Spleen (tissue), 11 donors: ENCODE data around the gene PATZ1. TPM values are rescaled to one million over a fixed set of nuclear protein-coding genes. Genes with fewer than 3 reads are reported as not detected.

Source experiments
- DNase-seq: peaks from one replicate; pipeline ENCODE4 v3.0.0-alpha.2; 2020
- H3K27ac ChIP-seq, 8 donors: fragments of 200-600 bp; sonication (generic) in 7 of 8; 1 replicate in 4 of 8; 2 replicates in 4 of 8; pipeline versions ENCODE4 v1.5.0 to v1.8.0; 2016 to 2021; ENCODE audit warnings: inconsistent platforms in 4 of 8, mild to moderate bottlenecking in 4 of 8, moderate library complexity in 1 of 8
- H3K27me3 ChIP-seq, 7 donors: fragments of 200-600 bp; sonication (generic) in 6 of 7; replicated peaks in 1 of 7; 1 replicate in 4 of 7; 2 replicates in 3 of 7; pipeline versions ENCODE4 v1.5.0 to v1.8.0; 2016 to 2021; ENCODE audit warnings: inconsistent platforms in 3 of 7, mild to moderate bottlenecking in 1 of 7
- H3K36me3 ChIP-seq, 6 donors: fragments of 200-600 bp; sonication (generic) in 5 of 6; 1 replicate in 4 of 6; 2 replicates in 2 of 6; pipeline versions ENCODE4 v1.5.0 to v1.8.0; 2016 to 2021; ENCODE audit warnings: inconsistent platforms in 2 of 6
- H3K4me1 ChIP-seq, 6 donors: fragments of 200-600 bp; sonication (generic) in 5 of 6; 1 replicate in 3 of 6; 2 replicates in 3 of 6; pipeline versions ENCODE4 v1.5.0 to v1.8.0; 2016 to 2021; ENCODE audit warnings: inconsistent platforms in 3 of 6
- H3K4me3 ChIP-seq, 8 donors: fragments of 200-600 bp; sonication (generic) in 7 of 8; 1 replicate in 4 of 8; 2 replicates in 4 of 8; pipeline versions ENCODE4 v1.5.0 to v1.8.0; 2016 to 2021; ENCODE audit warnings: inconsistent platforms in 4 of 8, mild to moderate bottlenecking in 4 of 8, moderate library complexity in 2 of 8
- H3K9me3 ChIP-seq, 8 donors: fragments of 200-600 bp; sonication (generic) in 7 of 8; 1 replicate in 4 of 8; 2 replicates in 4 of 8; pipeline versions ENCODE4 v1.5.0 to v1.8.0; 2016 to 2021; ENCODE audit warnings: inconsistent platforms in 4 of 8
- CTCF ChIP-seq, 11 experiments: fragments of 200-600 bp in 7 of 11; fragments of 450-650 bp in 4 of 11; sonication (generic) in 4 of 11; IDR thresholded peaks in 8 of 11; conservative IDR thresholded peaks in 3 of 11; 1 replicate in 7 of 11; 2 replicates in 4 of 11; pipeline versions ENCODE4 v1.4.0 to v1.8.0; 2016 to 2021; ENCODE audit warnings: antibody characterized with exemption in 11 of 11, inconsistent platforms in 4 of 11, mild to moderate bottlenecking in 1 of 11
- POLR2A ChIP-seq, 3 donors: fragments of 450-650 bp; IDR thresholded peaks; one replicate each; pipeline ENCODE4 v1.5.1; 2017; ENCODE audit warnings: antibody characterized with exemption in 3 of 3, mild to moderate bottlenecking in 1 of 3
- POLR2AphosphoS5 ChIP-seq, 3 donors: sonication (generic); formaldehyde crosslinking; IDR thresholded peaks; one replicate each; pipeline ENCODE4 v1.5.1; 2017; ENCODE audit warnings: antibody characterized with exemption in 3 of 3
- WGBS, 5 donors: extraction: QIAGEN DNeasy Blood & Tissue Kit in 3 of 5; methylation state at CpG; one replicate each; pipeline versions ENCODE4 v1.1.5 to v1.1.7; 2013 to 2018; 5-methylcytosine and 5-hydroxymethylcytosine counted together
- intact Hi-C: fragments of 100-400 bp; cut with DNase I; formaldehyde crosslinking; loops from one replicate; pipeline ENCODE4 v1.15.0; 2023; ENCODE audit warnings: low total_unique reads
- polyA plus RNA-seq, 3 donors: library from polyadenylated mRNA; stranded (reverse); fragments of 200-250 nt; gene quantifications; one replicate each; pipeline ENCODE4 v1.2.1, GENCODE V29; 2013
- small RNA-seq, 4 donors: library from RNA; depleted of rRNA; stranded (forward); fragments of <200 nt; gene quantifications; one replicate each; pipeline ENCODE3, GENCODE V24; 2016
- total RNA-seq, 7 donors: library from RNA; depleted of rRNA in 3 of 7; stranded (reverse); fragments of >200 nt in 3 of 7; fragmentation: NEBNext Ultra II Directional in 4 of 7; extraction: Animal tissue kit (Norgen Biotek cat#: 25700) in 4 of 7; gene quantifications; one replicate each; pipeline versions ENCODE4 v1.1.0 to v1.2.1, GENCODE V29; 2016 to 2021
- donor health status: healthy with polysubstance abuse.
- donor health status: DM: no; HTN: no; CAD: no; lungs with moderate emphysema.
- donor health status: DM: no; HTN: no; CAD: no.
- donor health status: Bipolar disorder and iron deficiency.
- donor health status: healthy.
- donor health status: DM: no; HTN: no; CAD: no.
- donor health status: DM: yes; HTN: yes; CAD: no.

The PATZ1 gene
- total and polyA plus RNA-seq, 10 donors = 19.8 to 36.9 (median 27.7) TPM

- DNase-seq = no peak
- no peak for TF ChIP-seq CTCF (IDR thresholded peaks at IDR 0.05 in 8 of 11, conservative IDR thresholded peaks at IDR 0.05 in 3 of 11)
- TF ChIP-seq POLR2A (IDR thresholded peaks at IDR 0.05) = no peak
- TF ChIP-seq POLR2AphosphoS5 (IDR thresholded peaks at IDR 0.05) = peak; percentile 67 to 87 (median 71)
- Histone ChIP-seq H3K27me3 (no peaks in the 10 kb centered on the region), H3K27ac (peak overlapping the region; percentile 1 to 99 (median 62)), H3K4me3 (no peak overlapping the region), H3K9me3 (no peaks in the 10 kb centered on the region), H3K36me3 (peaks cover 3 to 98% (median 88%) of the 10 kb centered on the region in 6 donors), H3K4me1 (peaks cover 0 to 55% (median 20%) of the 10 kb centered on the region in 6 donors)
- intact Hi-C loops = loop anchor here (10.0 kb wide), 1 partner anchor 63 kb away; the partner anchor contains the start of gene LIMK2
- WGBS, 5 donors = 84 to 91% (median 88%) methylated on average over 9 of the region's 9 CpGs
Measured at GRCh38 chr22:31278151-31278621, 68.0 kb downstream of the PATZ1 start.

DNA sequence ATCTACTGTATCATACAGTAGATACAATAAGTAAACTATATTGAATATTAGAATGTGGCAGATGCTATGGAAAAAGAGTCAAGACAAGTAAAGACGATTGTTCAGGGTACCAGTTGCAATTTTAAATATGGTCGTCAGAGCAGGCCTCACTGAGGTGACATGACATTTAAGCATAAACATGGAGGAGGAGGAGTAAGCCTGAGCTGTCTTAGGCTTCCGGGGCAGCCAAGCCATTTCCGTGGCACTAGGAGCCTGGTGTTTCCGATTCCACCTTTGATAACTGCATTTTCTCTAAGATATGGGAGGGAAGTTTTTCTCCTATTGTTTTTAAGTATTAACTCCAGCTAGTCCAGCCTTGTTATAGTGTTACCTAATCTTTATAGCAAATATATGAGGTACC lies 68.4 kb downstream of the PATZ1 start:
- peaks cover 0 to 55% (median 20%) of the 10 kb centered on the region in 6 donors for H3K4me1 ChIP-seq
- H3K27ac ChIP-seq = peak overlapping the region; percentile 1 to 99 (median 62)
- TF ChIP-seq POLR2A (IDR thresholded peaks at IDR 0.05) (no peak), POLR2AphosphoS5 (IDR thresholded peaks at IDR 0.05) (no peak), CTCF (IDR thresholded peaks at IDR 0.05 in 8 of 11, conservative IDR thresholded peaks at IDR 0.05 in 3 of 11) (no peak)

DNA sequence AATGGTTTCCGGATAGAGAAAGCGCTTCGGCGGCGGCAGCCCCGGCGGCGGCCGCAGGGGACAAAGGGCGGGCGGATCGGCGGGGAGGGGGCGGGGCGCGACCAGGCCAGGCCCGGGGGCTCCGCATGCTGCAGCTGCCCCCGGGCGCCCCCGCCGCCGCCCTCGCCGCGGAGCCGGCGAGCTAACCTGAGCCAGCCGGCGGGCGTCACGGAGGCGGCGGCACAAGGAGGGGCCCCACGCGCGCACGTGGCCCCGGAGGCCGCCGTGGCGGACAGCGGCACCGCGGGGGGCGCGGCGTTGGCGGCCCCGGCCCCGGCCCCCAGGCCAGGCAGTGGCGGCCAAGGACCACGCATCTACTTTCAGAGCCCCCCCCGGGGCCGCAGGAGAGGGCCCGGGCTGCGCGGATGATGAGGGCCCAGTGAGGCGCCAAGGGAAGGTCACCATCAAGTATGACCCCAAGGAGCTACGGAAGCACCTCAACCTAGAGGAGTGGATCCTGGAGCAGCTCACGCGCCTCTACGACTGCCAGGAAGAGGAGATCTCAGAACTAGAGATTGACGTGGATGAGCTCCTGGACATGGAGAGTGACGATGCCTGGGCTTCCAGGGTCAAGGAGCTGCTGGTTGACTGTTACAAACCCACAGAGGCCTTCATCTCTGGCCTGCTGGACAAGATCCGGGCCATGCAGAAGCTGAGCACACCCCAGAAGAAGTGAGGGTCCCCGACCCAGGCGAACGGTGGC lies 69.5 kb downstream of the PATZ1 start:
- Histone ChIP-seq H3K4me3 (no peak overlapping the region), H3K4me1 (peaks cover 0 to 49% (median 11%) of the 10 kb centered on the region in 6 donors), H3K36me3 (peaks cover 0 to 98% (median 74%) of the 10 kb centered on the region in 6 donors), H3K27ac (no peak overlapping the region), H3K27me3 (no peaks in the 10 kb centered on the region), H3K9me3 (no peaks in the 10 kb centered on the region)
- no peak for DNase-seq
- TF ChIP-seq CTCF (IDR thresholded peaks at IDR 0.05 in 8 of 11, conservative IDR thresholded peaks at IDR 0.05 in 3 of 11) = no peak
- peak in 1 of 3 donors; percentile 73 for TF ChIP-seq POLR2AphosphoS5 (IDR thresholded peaks at IDR 0.05)
- intact Hi-C loops = loop anchor here (10.0 kb wide), 1 partner anchor 62 kb away; the partner anchor contains the start of gene LIMK2
- WGBS, 5 donors = 92 to 97% (median 94%) methylated on average over 43 to 69 of the region's 69 CpGs

More for the DNA sequence above, 68.4 kb downstream of the PATZ1 start:
- Histone ChIP-seq H3K27me3 (no peaks in the 10 kb centered on the region), H3K4me3 (no peak overlapping the region), H3K9me3 (no peaks in the 10 kb centered on the region), H3K36me3 (peaks cover 0 to 98% (median 85%) of the 10 kb centered on the region in 6 donors)
- intact Hi-C loops = loop anchor here (10.0 kb wide), 1 partner anchor 63 kb away; the partner anchor contains the start of gene LIMK2
- WGBS, 5 donors = 81 to 93% (median 86%) methylated on average over 5 of the region's 5 CpGs
- no peak for DNase-seq

Small RNA genes within 50 kb of the gene (small RNA-seq; reads per million reads assigned to genes)
- 0 reads per million in 4 donors for gene RNA5SP496
- gene RNU6-338P = 0 reads per million in 4 donors

Other genes starting within 250 kb of the PATZ1 start
- 10 to 100 TPM; 47.0 to 74.4 (median 66.7) TPM for gene SELENOM, start 238.8 kb downstream of the PATZ1 start, total RNA-seq
- gene SELENOM, start 238.8 kb downstream of the PATZ1 start, polyA plus RNA-seq = 100 to 1,000 TPM; 119 to 151 (median 138) TPM
- gene INPP5J, start 223.4 kb downstream of the PATZ1 start, total RNA-seq = under 1 TPM in 5 of 7 donors, not detected in 2; 0.23 to 0.87 (median 0.60) TPM
- under 1 TPM; 0.14 to 0.51 (median 0.33) TPM for gene INPP5J, start 223.4 kb downstream of the PATZ1 start, polyA plus RNA-seq
- gene PLA2G3, start 205.8 kb downstream of the PATZ1 start, total RNA-seq = not detected
- gene PLA2G3, start 205.8 kb downstream of the PATZ1 start, polyA plus RNA-seq = not detected
- gene RNF185, start 186.2 kb downstream of the PATZ1 start, total RNA-seq = 10 to 100 TPM; 22.6 to 28.5 (median 25.7) TPM
- 10 to 100 TPM; 12.4 to 19.3 (median 12.5) TPM for gene RNF185, start 186.2 kb downstream of the PATZ1 start, polyA plus RNA-seq
- 100 to 1,000 TPM in 3 of 7 donors, 10 to 100 TPM in 4; 51.6 to 182 (median 78.1) TPM for gene LIMK2, start 134.0 kb downstream of the PATZ1 start, total RNA-seq
- gene LIMK2, start 134.0 kb downstream of the PATZ1 start, polyA plus RNA-seq = 10 to 100 TPM in 2 of 3 donors, 1 to 10 TPM in 1; 6.1 to 15.2 (median 11.0) TPM
- gene PIK3IP1, start 53.9 kb downstream of the PATZ1 start, total RNA-seq = 100 to 1,000 TPM in 5 of 7 donors, 10 to 100 TPM in 2; 36.6 to 152 (median 104) TPM
- gene PIK3IP1, start 53.9 kb downstream of the PATZ1 start, polyA plus RNA-seq = 10 to 100 TPM; 36.1 to 94.7 (median 40.6) TPM
- gene DRG1, start 53.3 kb upstream of the PATZ1 start, total RNA-seq = 10 to 100 TPM; 33.4 to 48.6 (median 41.7) TPM
- gene DRG1, start 53.3 kb upstream of the PATZ1 start, polyA plus RNA-seq = 10 to 100 TPM; 33.8 to 40.6 (median 35.3) TPM
- 10 to 100 TPM; 15.8 to 39.4 (median 36.8) TPM for gene EIF4ENIF1, start 143.5 kb upstream of the PATZ1 start, total RNA-seq
- gene EIF4ENIF1, start 143.5 kb upstream of the PATZ1 start, polyA plus RNA-seq = 10 to 100 TPM in 1 of 3 donors, 1 to 10 TPM in 2; 7.3 to 12.7 (median 8.0) TPM
- gene SFI1, start 150.2 kb upstream of the PATZ1 start, total RNA-seq = 100 to 1,000 TPM in 4 of 7 donors, 10 to 100 TPM in 3; 78.2 to 110 (median 106) TPM
- gene SFI1, start 150.2 kb upstream of the PATZ1 start, polyA plus RNA-seq = 10 to 100 TPM; 36.7 to 71.6 (median 68.4) TPM